HCT116 (cell line): ENCODE measurements around the gene TRIP10. TPM values are rescaled to one million over a fixed set of nuclear protein-coding genes. Genes with fewer than 3 reads are reported as not detected.

Experiments used
- ATAC-seq: fragments of 200-7000 bp; cut with Tn5 transposase; 2 replicates; pipeline ENCODE4 v1.9.1; 2020; ENCODE audit warnings: mild to moderate bottlenecking, moderate library complexity
- BruUV-seq: library from RNA; stranded (reverse); fragments of 400-500 nt; replicated peaks from 2 replicates; lab custom pipeline; 2021; lab: Mats Ljungman, UMichigan
- CTCF ChIA-PET: fragments of 300-600 bp; sonication (Branson Sonifier 250); formaldehyde crosslinking; loops from one replicate; lab custom pipeline; 2021; ENCODE audit warnings: antibody characterized with exemption; lab: Charles Lee
- POLR2A ChIA-PET: fragments of 300-600, 350-600 bp; sonication (Branson Sonifier 250); formaldehyde crosslinking; loops from one replicate; lab custom pipeline; 2021; ENCODE audit warnings: antibody characterized with exemption; lab: Charles Lee
- RAD21 ChIA-PET, 2 experiments: fragments of 300-600 bp; sonication (Branson Sonifier 250); formaldehyde crosslinking; loops; one replicate each; lab custom pipeline; 2023; ENCODE audit warnings: low total read pairs in 2 of 2; ENCODE audit not compliant: uncharacterized antibody in 2 of 2, unreplicated experiment in 2 of 2, low non-redundant PET in 1 of 2; lab: Charles Lee
- DNase-seq: peaks from one replicate; pipeline ENCODE4 v3.0.0-alpha.2; 2010; ENCODE audit warnings: low read depth, low spot score
- H2AFZ ChIP-seq: fragments of 200-600 bp; shearing (Covaris generic), sonication (generic); 2 replicates; pipeline ENCODE4 v1.6.1; 2017; ENCODE audit warnings: low read depth, mixed run types, mixed read lengths, antibody characterized with exemption, low read length; ENCODE audit not compliant: poor library complexity, severe bottlenecking
- H3K27ac ChIP-seq: 2 replicates; pipeline ENCODE4 v1.5.1; 2012; ENCODE audit warnings: low read depth, low read length
- H3K27me3 ChIP-seq: fragments of 200-600 bp; sonication (generic); 2 replicates; pipeline ENCODE4 v1.6.1; 2016; ENCODE audit warnings: mixed run types, low read length, mixed read lengths; ENCODE audit not compliant: insufficient read depth
- H3K36me3 ChIP-seq, 2 experiments: fragments of 200-500 bp in 1 of 2; fragments of 200-600 bp in 1 of 2; sonication (Bioruptor generic) in 1 of 2; sonication (generic) in 1 of 2; 2 replicates each; pipeline versions ENCODE4 v1.5.1 to v1.6.1; 2014 to 2016; ENCODE audit warnings: low read length in 2 of 2, inconsistent platforms in 1 of 2, mixed read lengths in 1 of 2, mixed run types in 1 of 2; ENCODE audit not compliant: insufficient read depth in 2 of 2, control insufficient read depth in 1 of 2
- H3K4me1 ChIP-seq, 2 experiments: fragments of 200-600 bp in 1 of 2; sonication (generic) in 1 of 2; 2 replicates each; pipeline versions ENCODE4 v1.5.1 to v1.6.1; 2012 to 2017; ENCODE audit warnings: low read length in 2 of 2, inconsistent platforms in 1 of 2, mild to moderate bottlenecking in 1 of 2, mixed read lengths in 1 of 2, mixed run types in 1 of 2, moderate library complexity in 1 of 2; ENCODE audit not compliant: insufficient read depth in 2 of 2, control insufficient read depth in 1 of 2
- H3K4me2 ChIP-seq: fragments of 200-600 bp; sonication (generic); 2 replicates; pipeline ENCODE4 v1.6.1; 2017; ENCODE audit warnings: mixed run types, low read length, mixed read lengths
- H3K4me3 ChIP-seq, 2 experiments: fragments of 200-600 bp in 1 of 2; sonication (generic) in 1 of 2; replicated peaks in 1 of 2; 2 replicates each; pipeline ENCODE4 v1.5.1; 2011 to 2016; ENCODE audit warnings: low read length in 2 of 2, control low read depth in 1 of 2, low read depth in 1 of 2, mild to moderate bottlenecking in 1 of 2, mixed read lengths in 1 of 2, mixed run types in 1 of 2
- H3K79me2 ChIP-seq: fragments of 200-600 bp; sonication (generic); 2 replicates; pipeline ENCODE4 v1.6.1; 2017; ENCODE audit warnings: mild to moderate bottlenecking, mixed run types, low read length, moderate library complexity, mixed read lengths; ENCODE audit not compliant: insufficient read depth
- H3K9ac ChIP-seq: fragments of 200-600 bp; sonication (generic); 2 replicates; pipeline ENCODE4 v1.6.1; 2016; ENCODE audit warnings: low read length, mixed read lengths
- H3K9me2 ChIP-seq: fragments of 200-600 bp; sonication (generic), shearing (Covaris generic); 2 replicates; pipeline ENCODE4 v1.6.1; 2017; ENCODE audit warnings: mixed run types, mild to moderate bottlenecking, moderate library complexity; ENCODE audit not compliant: insufficient read depth
- H3K9me3 ChIP-seq, 2 experiments: fragments of 200-500 bp in 1 of 2; fragments of 200-600 bp in 1 of 2; sonication (Bioruptor generic) in 1 of 2; sonication (generic) in 1 of 2; 2 replicates each; pipeline ENCODE4 v1.6.1; 2014 to 2017; ENCODE audit warnings: low read length in 2 of 2, mixed read lengths in 2 of 2, inconsistent platforms in 1 of 2, low read depth in 1 of 2, mild to moderate bottlenecking in 1 of 2, mixed run types in 1 of 2, moderate library complexity in 1 of 2; ENCODE audit not compliant: control insufficient read depth in 1 of 2, insufficient read depth in 1 of 2
- H4K20me1 ChIP-seq: fragments of 200-600 bp; sonication (generic), shearing (Covaris generic); 2 replicates; pipeline ENCODE4 v1.6.1; 2017; ENCODE audit warnings: mixed run types, mild to moderate bottlenecking, moderate library complexity; ENCODE audit not compliant: insufficient read depth
- EZH2 ChIP-seq: fragments of 200-600 bp; sonication (generic); IDR thresholded peaks from 2 replicates; pipeline ENCODE4 v1.6.1; 2017; ENCODE audit warnings: antibody characterized with exemption, mixed run types
- JUND ChIP-seq: IDR thresholded peaks from 2 replicates; pipeline ENCODE4 v1.6.1; 2012
- POLR2A ChIP-seq: IDR thresholded peaks from 2 replicates; pipeline ENCODE4 v1.7.0; 2011; ENCODE audit warnings: borderline replicate concordance; ENCODE audit not compliant: insufficient read depth, insufficient read length; ENCODE audit errors: extremely low read depth
- POLR2AphosphoS5 ChIP-seq: IDR thresholded peaks from 2 replicates; pipeline ENCODE4 v1.6.1; 2011; ENCODE audit warnings: mild to moderate bottlenecking, low read depth, low read length, moderate library complexity
- SP1 ChIP-seq: IDR thresholded peaks from 2 replicates; pipeline ENCODE4 v1.6.1; 2012; ENCODE audit warnings: low read depth
- ZBTB33 ChIP-seq: IDR thresholded peaks from 2 replicates; pipeline ENCODE4 v1.6.1; 2011; ENCODE audit warnings: mild to moderate bottlenecking, low read length, moderate library complexity; ENCODE audit not compliant: insufficient replicate concordance; ENCODE audit errors: extremely low read depth
- intact Hi-C: fragments of 100-400 bp; cut with micrococcal nuclease; formaldehyde crosslinking; loops from 2 replicates; pipeline ENCODE4 v1.10.0; 2022
- total RNA-seq: library from RNA; stranded (reverse); gene quantifications from one replicate; pipeline ENCODE4 v1.2.1, GENCODE V29; 2021; ENCODE audit not compliant: unreplicated experiment
- TF ChIP-seq, protein P1 (sequence below): IDR thresholded peaks from 2 replicates; pipeline ENCODE4 v1.6.1; 2012; ENCODE audit warnings: low read depth

The TRIP10 gene
- total RNA-seq, 1 experiment from 2014 or later, result 111 TPM

DNA sequence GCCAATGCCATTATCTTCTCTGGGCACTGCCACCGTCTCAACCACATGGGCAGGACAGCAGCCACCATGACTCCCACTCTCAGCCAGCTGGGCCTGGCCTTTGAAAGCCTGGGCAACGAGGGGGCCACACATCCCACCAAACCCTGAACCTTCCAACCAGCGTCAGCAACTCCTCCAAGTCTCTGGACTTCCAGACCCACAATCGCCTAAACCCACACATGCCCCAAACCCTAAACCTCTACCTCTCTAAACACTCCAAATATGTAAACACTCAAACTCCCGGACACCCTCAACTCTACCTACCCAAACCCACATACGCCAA lies 20.0 kb upstream of the TRIP10 start:
- POLR2A ChIA-PET, result no interaction called here
- RAD21 ChIA-PET, result no interaction called here
- no peak for ATAC-seq
- Histone ChIP-seq H3K27ac (no peak overlapping the region), H3K9ac (no peak overlapping the region), H3K9me3 (no peaks in the 10 kb centered on the region), H3K9me2 (no peaks in the 10 kb centered on the region), H3K36me3 (no peaks in the 10 kb centered on the region), H2AFZ (no peak overlapping the region), H3K4me3 (no peak overlapping the region), H3K4me1 (peaks cover 13 to 30% of the 10 kb centered on the region in 2 experiments; a peak in 3 of 4 replicates), H4K20me1 (no peaks in the 10 kb centered on the region), H3K27me3 (no peaks in the 10 kb centered on the region), H3K4me2 (no peak overlapping the region), H3K79me2 (no peaks in the 10 kb centered on the region)
- TF ChIP-seq EZH2 (no peak), POLR2A (no peak)
- TF ChIP-seq, protein P1, sequence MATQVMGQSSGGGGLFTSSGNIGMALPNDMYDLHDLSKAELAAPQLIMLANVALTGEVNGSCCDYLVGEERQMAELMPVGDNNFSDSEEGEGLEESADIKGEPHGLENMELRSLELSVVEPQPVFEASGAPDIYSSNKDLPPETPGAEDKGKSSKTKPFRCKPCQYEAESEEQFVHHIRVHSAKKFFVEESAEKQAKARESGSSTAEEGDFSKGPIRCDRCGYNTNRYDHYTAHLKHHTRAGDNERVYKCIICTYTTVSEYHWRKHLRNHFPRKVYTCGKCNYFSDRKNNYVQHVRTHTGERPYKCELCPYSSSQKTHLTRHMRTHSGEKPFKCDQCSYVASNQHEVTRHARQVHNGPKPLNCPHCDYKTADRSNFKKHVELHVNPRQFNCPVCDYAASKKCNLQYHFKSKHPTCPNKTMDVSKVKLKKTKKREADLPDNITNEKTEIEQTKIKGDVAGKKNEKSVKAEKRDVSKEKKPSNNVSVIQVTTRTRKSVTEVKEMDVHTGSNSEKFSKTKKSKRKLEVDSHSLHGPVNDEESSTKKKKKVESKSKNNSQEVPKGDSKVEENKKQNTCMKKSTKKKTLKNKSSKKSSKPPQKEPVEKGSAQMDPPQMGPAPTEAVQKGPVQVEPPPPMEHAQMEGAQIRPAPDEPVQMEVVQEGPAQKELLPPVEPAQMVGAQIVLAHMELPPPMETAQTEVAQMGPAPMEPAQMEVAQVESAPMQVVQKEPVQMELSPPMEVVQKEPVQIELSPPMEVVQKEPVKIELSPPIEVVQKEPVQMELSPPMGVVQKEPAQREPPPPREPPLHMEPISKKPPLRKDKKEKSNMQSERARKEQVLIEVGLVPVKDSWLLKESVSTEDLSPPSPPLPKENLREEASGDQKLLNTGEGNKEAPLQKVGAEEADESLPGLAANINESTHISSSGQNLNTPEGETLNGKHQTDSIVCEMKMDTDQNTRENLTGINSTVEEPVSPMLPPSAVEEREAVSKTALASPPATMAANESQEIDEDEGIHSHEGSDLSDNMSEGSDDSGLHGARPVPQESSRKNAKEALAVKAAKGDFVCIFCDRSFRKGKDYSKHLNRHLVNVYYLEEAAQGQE, result no peak
- DNase-seq, result no peak
- CTCF ChIA-PET, result no interaction called here
- intact Hi-C loops, result loop anchor here (2.0 kb wide), 1 partner anchor 203 kb away; no protein-coding TSS in a partner anchor
- BruUV-seq, result no TSS peak

DNA sequence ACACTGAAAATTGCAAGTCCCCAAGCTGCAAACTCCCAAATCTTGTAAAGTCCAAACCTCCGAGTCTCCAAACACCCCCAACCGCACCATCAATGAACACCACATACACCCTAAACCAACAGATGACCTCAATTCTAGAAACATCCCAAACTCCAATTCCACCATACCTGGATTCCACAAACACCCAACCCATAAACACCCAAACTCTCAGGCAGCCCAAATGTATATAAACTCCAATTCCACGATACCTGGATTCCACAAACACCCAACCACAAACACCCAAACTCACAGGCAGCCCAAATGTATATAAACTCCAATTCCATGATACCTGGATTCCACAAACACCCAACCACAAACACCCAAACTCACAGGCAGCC lies 19.5 kb upstream of the TRIP10 start:
- Histone ChIP-seq H3K27me3 (no peaks in the 10 kb centered on the region), H3K36me3 (no peaks in the 10 kb centered on the region), H3K9me2 (no peaks in the 10 kb centered on the region), H2AFZ (no peak overlapping the region), H3K4me1 (peaks cover 13 to 30% of the 10 kb centered on the region in 2 experiments; a peak in 3 of 4 replicates), H3K79me2 (no peaks in the 10 kb centered on the region), H3K4me3 (no peak overlapping the region), H4K20me1 (no peaks in the 10 kb centered on the region), H3K9ac (no peak overlapping the region), H3K4me2 (no peak overlapping the region), H3K27ac (no peak overlapping the region), H3K9me3 (no peaks in the 10 kb centered on the region)
- no TSS peak for BruUV-seq
- ChIA-PET RAD21 (no interaction called here), CTCF (no interaction called here), POLR2A (no interaction called here)
- ATAC-seq (no peak), DNase-seq (no peak)
- intact Hi-C loops, result loop anchor here (2.0 kb wide), 1 partner anchor 203 kb away; no protein-coding TSS in a partner anchor
- no peak for TF ChIP-seq JUND
- TF ChIP-seq, protein P1, result no peak
- no peak for TF ChIP-seq POLR2AphosphoS5
- no peak for TF ChIP-seq SP1
- TF ChIP-seq ZBTB33, result no peak
